ENCODE results near the gene PTCRA.

Gene PTCRA

DNA sequence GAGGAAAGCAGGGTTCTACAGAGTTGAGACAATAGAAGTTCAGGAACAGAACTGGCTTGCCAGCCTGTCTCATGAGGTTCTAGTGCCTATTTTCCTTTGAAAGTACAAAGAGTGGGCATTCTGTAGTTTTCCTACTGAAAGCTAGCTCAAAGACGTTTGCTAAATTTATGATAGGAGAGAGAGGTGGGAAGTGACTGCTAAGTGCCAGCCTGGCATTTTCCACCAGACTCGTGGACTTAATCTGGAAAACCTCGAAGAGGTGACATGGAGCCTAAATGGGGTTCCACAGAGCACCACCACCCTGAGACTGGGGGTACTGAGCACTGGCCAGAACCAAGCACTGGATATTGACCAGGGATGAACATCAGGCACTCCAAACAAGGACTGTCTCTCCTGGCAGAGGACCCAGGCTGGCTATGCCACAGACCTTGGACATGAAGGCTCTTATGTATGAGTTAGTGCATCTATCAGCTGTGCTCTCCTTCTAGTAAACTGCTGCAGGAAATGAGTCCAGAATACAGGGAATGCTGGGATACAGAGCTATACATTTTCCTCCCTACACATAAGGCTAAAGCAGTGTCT, 56.0 kb downstream of the PTCRA start:
- no peak for DNase-seq (ENCODE audit: low read depth in 2 of 2)

DNA sequence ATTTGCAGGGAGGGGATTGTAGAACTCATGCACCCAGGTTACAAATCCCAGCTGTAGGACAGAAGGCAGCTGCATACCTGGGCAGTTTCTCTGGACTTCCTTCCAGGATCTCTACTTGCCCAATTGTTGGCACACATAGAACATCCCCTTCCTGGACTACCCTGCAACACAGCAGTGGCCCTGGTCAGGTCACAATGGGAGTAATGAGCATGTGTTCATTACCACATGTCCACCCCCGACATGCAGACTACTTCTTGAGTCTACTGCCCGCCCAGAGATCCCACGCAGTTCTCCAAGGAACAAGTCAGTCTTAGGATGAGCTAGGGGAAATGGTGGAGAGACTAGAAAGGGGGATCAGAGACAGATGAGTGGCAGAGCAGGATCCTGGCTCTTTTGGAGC, 58.1 kb downstream of the PTCRA start:
- DNase-seq (ENCODE audit: low read depth in 2 of 2) = no peak

DNA sequence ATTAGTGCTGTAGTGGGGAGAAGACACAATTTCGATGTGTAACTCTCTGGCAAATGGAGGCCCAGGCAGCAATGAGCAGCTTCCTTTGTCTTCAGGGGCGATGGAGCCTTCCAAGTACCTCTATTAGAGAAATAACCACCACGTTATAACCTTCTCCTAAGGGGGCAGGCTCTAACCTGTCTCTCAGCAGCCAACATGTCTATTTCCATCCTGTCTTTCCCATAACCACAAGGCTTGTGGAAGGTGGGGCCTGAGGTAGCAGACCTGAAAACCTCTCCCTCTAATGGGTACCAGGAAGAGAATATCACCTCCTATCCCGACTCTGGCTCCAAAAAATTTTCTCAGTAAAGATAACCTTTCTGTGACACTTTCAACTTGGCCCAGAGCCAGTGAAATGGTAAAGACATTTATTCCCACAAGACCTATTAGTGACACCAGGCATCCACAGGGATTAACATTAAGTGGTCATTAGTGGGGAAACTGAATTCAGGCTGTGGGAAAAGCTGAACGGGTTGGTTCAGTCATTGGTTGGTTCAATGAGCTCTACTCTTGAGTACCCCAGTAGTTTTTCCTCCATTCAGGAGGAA, 59.2 kb downstream of the PTCRA start:
- no peak for DNase-seq (ENCODE audit: low read depth in 2 of 2)
